ENCODE data around the gene LRP1B.

LRP1B gene

DNA sequence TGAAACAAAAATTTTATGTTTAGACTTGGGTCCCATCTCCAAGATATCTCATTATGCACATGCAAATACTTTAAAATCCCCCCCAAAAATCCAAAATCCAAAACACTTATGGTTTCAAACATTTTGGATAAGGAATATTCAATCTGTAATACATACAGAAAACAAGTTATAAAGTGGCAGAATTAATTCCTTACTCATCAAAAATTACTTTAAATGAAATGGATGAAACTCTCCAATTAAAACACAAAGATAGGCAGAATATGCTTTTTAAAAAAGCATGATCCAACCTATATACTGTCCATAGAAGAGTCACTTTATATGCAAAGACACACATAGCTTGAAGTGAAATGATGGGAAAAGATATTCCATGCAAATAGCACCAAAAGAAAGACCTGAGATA lies 744.6 kb downstream of the LRP1B start:
- no peak for DNase-seq

DNA sequence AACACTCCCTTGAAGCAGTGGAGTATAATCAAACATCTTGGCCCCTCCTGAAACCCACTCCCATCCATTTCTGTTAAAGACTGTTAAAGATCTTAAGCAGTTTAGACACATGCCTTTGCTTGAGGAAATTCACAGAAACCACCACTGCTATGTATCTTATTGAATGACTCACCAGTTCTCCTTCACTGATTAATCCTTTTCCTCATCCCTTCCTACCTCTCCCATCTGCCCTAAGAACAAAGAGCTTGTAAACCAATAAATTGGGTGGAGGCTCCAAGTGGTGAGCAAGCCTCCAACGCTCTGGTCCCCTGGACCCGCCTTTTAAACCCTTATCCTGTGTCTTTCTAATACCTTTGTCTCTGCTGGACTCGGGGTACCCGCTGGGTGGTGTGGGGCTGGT lies 746.1 kb downstream of the LRP1B start:
- no peak for DNase-seq

DNA sequence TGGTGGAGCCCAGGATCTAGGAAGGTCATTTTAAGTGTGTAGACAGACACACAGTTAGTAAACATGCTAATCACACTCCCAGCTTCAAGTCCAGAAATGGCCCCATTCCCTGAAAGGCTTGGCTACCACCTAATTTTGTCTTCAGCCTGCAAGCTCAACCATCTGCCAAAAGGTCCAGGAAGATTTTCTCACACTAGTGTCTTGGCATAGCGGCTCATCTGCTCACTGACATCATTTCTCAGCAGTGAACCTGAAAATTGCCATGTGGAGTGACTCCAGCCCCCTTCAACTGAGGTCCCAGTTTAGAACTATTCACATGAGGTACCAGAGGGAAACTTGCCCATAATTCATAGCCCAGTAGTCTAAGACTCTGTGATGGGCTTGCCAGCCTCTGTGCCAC lies 748.9 kb downstream of the LRP1B start:
- no peak for DNase-seq

DNA sequence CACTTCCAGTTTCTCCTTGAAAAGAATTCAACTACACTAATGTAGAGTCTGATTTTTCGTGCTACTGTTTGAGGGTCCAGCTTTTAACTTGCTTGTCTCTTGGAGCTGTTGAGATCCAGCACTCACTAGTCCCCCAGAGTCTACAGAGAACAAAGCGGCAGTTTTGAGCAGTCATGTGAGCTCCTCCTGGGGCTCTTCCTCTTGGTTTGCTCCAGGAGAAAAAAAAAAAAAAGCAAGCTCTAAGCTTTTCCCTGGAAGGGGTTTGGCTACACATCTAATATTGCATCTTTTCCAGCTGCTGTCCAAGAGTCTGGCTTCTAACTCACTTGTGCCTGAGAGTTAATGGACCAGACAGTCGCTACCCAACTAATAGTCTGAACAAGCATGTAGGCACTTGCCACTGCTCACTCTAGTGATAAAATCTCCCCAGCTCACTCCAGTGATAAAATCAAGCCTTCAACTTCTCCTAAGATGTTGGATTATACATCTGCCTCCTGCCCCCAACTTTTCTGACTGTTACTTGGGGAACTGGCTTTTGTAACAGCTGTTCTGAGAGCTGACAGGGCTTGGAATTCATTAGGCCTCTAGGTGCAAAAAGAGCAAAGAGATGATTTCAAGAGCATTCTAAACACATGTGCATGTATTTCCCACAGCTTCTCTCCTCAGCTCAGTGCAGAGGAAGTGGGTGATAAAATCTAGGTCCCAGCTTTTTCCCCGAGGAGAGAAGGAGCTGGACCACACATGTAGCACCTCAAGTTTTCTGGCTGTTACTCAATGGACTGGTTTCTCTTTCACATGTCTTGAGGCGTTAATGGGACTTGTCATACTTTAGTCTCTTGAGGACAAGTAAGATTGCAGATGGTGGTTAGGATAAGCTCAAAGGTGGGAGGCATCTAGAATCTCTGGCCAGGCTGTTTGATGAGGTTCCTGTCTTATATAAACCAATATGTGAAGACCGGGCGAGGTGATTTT lies 750.5 kb downstream of the LRP1B start:
- DNase-seq: peak; percentile 92

DNA sequence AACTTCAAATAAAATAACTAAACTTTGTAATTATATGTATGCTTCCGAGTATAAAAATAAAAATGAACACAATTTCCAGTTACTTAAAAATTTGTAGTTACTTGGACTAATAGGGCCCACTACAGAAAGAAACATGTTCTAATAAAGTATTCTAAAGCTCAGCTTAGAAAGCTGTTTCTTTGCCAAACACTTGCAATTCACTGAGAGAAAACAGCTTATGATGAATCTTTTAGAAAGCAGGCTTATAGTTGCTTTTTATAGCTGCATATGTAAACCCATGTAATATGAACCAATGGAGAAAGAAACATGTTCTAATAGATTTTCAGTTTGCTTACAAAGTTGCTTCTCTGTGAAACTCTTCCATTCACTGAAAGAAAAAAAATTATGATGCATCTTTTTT lies 766.0 kb downstream of the LRP1B start:
- DNase-seq: no peak

DNA sequence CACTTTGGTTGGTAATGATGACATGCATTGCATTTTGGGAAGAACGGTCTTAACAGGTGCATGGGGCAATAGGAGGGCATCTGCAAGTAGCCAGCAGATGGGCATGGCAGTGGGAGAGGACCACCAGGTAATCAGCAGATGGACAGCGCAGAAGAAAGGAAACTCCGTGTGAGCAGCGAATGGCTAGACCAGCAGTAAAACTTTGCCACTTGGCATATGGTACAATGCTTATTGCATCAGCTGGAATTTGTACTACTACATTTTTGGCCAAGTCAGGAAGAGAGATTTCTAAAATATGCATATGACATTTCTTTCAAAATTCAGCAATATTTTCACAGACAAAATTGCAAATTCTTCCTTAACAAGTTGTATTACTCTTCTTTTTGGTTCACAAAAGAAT lies 768.5 kb downstream of the LRP1B start:
- DNase-seq: no peak

DNA sequence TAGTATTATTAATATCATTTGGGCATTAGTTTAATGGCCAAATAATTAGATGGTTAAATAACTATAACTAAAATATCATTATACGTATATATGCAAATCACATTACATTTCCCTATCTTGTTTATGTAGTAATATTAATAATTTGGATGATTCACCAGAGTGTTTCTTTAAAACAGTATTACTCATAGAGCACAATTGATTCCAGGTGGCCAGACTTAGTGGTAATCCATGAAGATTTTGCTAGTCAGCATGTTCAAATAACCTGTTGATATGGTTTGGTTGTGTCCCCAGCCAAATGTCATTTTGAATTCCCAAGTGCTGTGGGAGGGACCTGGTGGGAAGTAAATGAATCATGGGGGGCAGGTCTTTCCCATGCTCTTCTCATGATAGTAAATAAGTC lies 782.3 kb downstream of the LRP1B start:
- DNase-seq: no peak

DNA sequence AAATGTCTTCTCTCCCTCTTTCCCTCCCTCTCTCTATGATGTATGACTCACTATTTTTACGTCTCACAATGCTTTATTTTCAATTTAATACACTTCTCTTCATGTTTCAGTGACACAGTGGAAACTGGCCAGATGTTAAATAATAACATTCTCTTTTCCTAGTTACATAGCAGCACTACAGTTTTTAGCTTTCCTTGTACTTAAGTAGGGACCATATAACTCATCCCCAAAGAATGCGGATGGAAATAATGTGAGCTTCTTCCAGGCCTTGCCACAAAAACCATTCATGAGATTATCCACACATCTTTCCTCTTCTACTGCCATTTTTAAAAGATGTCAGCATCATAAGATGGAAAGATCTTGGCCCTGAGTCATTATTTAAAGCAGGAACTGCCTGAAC lies 789.4 kb downstream of the LRP1B start:
- DNase-seq: no peak

DNA sequence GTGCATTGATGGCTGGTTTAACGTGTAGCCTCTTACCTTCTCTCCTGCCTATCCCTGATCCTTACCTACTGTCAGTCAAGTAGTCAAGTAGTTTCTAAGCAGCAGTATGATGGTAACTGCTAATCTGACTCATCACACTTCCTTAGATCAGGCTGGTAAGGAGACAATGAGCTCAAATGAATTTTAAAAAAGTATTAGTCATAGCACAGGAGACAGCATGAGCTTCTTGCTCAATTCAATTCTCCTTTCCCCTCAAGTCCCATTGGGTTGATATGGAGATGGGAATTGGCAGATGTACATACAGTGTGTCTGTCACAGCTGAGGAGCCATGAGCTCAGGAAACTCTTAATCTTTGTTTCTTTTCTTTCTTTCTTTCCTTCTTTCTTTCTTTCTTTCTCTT lies 799.7 kb downstream of the LRP1B start:
- DNase-seq: no peak

DNA sequence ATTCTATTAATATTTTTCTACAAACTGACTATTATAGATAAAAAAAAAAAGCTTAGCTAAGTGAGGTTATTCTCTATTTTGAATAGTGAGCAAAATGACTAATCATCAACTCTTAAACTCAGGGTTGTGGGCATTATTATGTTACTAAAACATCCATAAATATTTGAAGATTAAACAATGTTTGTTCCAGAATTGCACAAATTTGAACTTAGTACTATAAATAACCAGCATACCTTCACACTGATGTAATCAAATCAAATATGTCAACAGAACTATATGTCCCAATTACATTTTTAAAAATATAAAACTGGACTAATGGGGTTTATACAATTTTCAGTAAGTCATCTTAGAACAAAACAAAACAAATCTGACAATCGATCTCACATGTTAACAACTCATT lies 800.9 kb downstream of the LRP1B start:
- DNase-seq: no peak

DNA sequence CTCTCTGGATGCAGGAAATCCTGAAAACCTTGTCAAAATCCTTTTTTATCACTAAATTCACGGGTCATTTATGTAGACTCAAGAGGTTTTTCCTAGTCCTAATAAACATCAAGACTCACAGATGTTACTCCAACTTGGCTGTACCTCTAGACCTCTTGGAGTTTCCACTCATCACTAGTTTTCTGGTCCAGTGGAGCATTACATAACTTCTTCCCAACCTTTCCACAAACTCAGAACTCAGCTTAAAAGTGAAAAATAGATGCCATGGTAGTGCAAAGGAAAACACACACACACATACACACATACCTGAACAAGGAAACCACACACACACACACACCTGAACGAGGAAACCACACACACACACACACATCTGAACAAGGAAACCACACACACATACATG lies 807.2 kb downstream of the LRP1B start:
- DNase-seq: no peak

DNA sequence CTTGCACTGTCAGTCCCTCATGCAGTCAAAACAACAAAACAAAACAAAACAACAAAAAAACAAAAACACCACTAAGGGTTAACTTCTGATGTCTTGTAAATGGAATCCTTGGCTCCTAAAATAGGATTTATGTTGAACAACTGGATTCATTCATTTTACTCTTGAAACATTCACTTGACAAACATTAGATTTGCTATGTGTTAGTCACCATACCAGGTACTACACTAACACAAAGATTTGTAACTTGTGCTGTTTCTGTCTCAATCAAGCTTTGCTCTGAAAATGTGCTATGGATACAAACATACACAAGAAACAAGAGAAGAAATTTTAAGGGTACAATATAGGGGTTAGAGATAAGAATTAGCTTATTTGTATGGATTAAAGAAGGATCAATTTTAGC lies 812.8 kb downstream of the LRP1B start:
- no peak for DNase-seq

DNA sequence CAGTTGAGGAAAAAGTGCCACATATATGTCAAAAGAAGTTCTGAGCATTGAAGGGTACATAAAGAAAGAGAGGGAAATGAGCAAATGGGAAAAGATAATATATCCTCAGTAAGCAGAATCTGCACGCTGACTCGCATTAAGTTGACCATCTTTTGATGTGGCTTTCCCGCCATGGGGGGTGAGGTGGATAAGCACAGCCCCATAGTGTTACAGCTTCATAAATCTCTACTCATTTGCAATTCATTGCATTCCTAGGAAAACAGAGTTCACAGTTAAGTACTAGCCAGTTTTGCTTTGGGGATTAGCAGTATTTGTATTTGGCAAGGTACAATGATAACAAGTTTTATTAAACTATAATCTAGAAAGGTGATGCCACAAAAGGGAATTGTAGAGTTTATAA lies 814.2 kb downstream of the LRP1B start:
- no peak for DNase-seq

DNA sequence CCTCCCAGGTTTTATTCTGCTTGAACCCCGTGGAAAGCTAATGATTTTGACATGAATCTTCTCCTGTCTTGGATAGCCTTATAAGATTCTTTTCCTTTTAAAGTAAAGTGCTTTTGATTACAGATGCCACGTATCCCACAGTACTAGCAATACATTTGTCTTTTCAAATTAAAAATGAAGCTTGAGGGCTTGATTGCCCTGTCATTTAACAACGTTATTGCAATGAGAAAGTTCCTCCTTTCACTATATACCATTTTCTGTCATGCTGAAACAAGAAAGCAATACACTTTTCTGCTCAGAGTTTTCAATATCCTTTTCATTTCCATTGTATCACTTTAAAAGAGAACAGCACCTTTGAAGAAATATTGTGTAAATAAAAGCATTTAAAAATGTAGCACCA lies 814.7 kb downstream of the LRP1B start:
- no peak for DNase-seq

DNA sequence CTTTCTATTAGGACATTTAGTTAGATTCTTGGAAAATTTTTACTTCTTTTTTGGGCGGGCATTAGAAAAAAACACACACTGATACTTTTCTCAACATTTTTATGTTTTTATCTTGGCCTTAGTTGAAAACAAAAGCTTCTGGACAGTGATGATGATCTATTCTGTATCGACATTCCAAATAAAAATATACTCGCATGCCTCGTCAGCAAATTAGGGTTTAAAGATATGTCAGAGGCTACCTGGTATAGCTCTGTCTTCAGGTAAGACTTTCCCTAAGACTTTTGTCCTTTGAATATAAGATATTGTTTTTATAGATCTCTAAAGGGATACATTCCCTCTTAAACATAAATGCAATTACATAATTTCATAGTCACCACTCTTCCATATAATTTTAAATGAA lies 816.8 kb downstream of the LRP1B start:
- no peak for DNase-seq

DNA sequence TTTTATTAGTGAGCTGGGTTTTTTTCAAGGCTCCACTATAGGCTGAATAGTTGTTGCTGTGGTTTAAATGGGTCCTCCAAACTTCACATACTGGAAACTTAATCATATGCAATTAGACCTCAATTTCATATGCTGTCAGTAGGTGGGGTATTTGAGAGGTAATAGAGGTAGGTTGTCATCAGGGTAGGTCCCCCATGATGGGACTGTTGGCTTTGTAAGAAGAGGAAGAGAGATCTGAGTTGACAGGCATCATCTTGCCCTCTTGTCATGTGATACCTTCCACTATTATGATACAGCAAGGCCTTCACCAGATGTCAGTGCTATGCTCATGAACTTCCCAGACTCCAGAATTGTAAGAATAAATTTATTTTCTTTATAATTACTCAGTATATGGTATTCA lies 819.4 kb downstream of the LRP1B start:
- DNase-seq: peak; percentile 67

DNA sequence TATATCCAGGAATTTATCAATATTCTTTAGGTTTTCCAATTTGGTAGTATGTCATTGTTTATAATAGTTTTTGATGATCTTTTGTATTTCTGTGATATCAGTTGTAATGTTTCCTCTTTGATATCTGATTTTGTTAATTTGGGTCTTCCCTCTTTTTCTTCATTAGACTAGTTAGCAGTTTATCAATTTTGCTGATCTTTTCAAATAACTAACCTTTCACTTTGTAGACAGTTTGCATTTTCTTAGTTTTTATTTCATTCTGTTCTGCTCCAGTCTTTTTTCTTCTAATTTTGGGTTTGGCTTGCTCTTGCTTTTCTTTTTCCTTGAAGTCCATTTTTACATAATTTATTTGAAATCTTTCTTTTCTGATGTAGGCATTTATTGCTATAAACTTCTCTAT lies 824.4 kb downstream of the LRP1B start:
- no peak for DNase-seq

DNA sequence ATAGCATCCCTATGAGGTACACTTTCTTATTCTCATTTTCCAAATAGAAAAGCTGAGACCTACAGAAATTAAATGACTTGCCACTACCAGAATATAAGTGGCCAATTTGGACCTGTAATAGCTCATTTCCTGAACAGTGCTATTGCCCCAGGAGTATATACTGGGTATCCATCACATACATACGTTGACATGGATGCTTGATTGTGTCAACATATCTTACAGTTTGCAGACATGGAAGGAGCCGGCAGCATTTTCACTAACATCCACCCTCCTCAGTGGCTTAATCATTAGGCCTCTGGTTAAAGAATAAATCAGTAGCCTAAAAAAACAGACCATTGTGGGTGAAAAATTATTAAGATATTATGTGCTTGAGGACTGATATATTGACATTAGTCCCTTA lies 829.3 kb downstream of the LRP1B start:
- DNase-seq: no peak

DNA sequence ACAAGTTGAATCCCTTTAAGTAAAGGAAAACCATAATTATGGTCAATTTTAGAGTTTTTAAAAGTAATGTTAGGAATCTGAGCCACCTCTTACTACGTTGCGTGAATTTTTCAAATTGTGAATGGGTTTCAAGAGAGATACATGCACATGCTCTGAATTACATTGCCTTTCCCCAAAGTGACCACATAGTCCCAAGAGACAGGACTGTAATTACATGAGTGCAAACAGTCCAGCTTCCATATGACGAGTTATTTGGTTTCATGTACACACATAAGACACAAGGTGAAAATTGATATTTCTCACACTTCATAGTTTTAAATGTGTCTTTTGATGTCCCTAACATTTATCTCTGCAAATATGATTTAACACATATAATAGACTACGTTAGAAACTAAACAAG lies 850.8 kb downstream of the LRP1B start:
- no peak for DNase-seq

DNA sequence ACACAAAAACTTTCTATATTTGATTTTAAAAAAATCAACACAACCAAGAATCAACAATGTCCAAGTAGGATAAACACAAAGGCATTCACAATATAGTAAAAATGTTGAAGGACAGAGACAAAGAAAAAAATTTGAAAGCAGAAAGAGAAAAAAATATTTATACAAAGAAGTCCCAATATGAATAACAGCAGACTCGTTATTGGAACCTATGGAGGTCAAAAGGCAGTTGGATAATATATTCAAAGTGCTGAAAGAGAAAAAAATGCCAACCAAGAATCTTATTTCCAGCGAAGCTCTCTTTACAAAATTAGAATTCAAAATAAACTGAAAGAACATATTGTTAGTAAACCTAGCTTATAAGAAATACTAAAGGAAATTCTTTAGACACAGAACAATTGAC lies 859.5 kb downstream of the LRP1B start:
- DNase-seq: peak; percentile 8

DNA sequence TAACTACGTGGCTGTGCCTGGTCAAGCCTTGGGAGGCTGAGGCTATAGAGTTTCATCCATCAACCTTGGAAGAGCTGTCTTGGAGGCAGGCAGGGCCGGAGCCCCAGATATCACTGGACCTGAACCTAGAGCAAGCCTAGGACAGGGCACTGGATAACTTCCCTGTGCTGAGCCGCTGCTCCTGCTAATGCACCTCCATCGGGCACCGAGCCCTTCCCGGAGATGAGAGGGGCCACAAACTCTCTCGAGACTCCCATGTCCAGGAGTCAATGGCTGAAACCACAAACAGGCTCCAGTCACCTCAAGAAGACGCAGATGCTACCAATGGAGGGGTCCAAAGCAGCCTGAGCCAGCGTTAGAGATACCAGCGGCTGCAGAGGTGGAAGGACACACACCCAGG lies 866.0 kb downstream of the LRP1B start:
- no peak for DNase-seq

DNA sequence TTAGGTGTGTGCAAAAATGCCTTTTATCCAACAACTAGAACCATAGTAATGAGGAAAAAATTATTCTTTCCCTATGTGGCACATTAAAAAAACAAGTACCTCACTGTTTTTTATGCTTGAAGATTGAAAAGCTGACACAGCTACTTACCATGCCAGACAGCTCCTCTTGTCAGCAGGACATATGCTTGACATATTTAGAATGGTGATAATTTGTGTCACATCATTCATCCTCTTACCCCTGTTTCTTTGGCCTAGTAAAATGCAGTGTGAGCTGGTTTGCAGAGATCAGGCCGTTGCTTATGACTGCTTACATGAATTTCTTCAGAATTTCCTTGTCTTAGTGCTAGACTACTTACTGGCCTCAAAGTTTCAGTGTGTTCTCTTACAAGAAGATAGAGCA lies 869.9 kb downstream of the LRP1B start:
- peak; percentile 9 for DNase-seq

DNA sequence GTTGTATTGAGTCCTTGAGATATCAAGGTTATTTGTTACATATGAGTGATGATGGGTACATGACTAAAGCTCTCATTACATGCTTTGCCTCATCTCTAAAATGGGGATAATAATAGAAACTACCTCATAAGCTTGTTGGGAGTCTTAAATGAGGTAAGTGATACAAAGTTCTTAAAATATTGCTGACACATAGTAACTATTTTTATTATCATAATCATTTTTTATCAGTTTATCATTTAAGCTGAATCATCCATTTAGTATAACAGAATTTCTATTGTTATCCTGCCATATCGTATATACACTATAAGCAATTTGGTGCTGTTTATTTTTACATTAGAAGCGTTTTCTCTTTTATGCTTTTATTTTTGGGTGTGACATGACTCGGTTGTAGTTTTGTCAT lies 871.1 kb downstream of the LRP1B start:
- no peak for DNase-seq

DNA sequence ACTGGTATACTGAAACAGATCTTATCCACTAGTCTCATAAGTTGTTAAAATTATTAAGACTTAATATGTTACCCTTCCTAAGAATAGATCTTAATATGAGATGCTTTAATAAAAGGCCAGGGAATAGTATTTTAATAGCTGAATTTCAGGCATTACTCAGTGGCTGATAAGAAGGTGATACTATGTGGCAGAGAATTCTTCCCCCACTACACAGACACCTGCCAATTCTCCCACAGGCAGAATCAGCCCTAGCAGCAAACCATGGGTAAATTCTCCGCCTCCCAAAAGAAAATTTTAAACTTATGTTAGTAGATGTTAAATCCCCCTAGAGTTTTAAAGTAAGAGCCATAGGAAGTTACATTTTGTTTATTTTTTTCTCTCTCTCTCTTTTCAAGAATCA lies 888.8 kb downstream of the LRP1B start:
- DNase-seq: no peak

DNA sequence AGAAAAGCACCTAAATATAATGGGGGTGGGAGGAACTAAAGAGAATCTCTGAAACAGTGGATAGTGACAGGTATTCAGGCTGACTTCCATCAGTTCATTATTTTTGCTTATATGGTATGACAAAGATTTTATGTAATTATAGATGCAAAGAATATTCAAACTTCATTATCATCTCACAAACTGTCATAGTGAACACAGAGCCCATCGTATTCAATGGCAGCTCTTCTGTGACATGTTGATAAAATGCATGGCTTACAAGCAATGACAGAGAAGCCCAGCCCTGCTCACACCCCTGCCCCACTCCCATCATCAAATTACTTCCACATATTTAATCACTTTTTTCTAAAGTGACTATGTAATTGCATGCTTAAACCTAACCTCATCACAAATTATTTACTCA lies 904.3 kb downstream of the LRP1B start:
- no peak for DNase-seq
